C4-2B (cell line): ENCODE data around the gene STXBP2.
"Not testable (repeated sequence)": the region's sequence is repeated elsewhere in the genome, so short reads cannot be mapped to it uniquely, and the experiment has no call there.

Source experiments
- H3K27ac ChIP-seq: fragments of 450-650 bp; 2 replicates; pipeline ENCODE4 v1.5.1; 2017
- CTCF ChIP-seq: fragments of 450-650 bp; conservative IDR thresholded peaks from 2 replicates; pipeline ENCODE4 v1.5.1; 2017; ENCODE audit warnings: mild to moderate bottlenecking
- ZFX ChIP-seq: fragments of 450-650 bp; IDR thresholded peaks from 2 replicates; pipeline ENCODE4 v1.6.1; 2017

Gene STXBP2

GRCh38 chr19:7638802-7639465 lies 2.0 kb downstream of the STXBP2 start:
- H3K27ac ChIP-seq: no peak overlapping the region

GRCh38 chr19:7639863-7640348 lies 3.0 kb downstream of the STXBP2 start:
- TF ChIP-seq CTCF: no peak
- H3K27ac ChIP-seq: no peak overlapping the region

More at GRCh38 chr19:7638802-7639465, 2.0 kb downstream of the STXBP2 start:
- no peak for TF ChIP-seq CTCF
- TF ChIP-seq ZFX: no peak

- no peak overlapping the region for H3K27ac ChIP-seq
- TF ChIP-seq ZFX: no peak
- TF ChIP-seq CTCF: no peak
Measured at GRCh38 chr19:7640803-7641202, 3.9 kb downstream of the STXBP2 start.

GRCh38 chr19:7641290-7642276 lies 4.7 kb downstream of the STXBP2 start:
- TF ChIP-seq CTCF (no peak), ZFX (no peak)
- no peak overlapping the region for H3K27ac ChIP-seq

GRCh38 chr19:7642295-7643030 lies 5.6 kb downstream of the STXBP2 start:
- H3K27ac ChIP-seq: no peak overlapping the region
- no peak for TF ChIP-seq ZFX
- TF ChIP-seq CTCF: no peak

- TF ChIP-seq ZFX (no peak), CTCF (no peak)
- no peak overlapping the region for H3K27ac ChIP-seq
Measured at GRCh38 chr19:7643031-7643415, 6.1 kb downstream of the STXBP2 start.

- H3K27ac ChIP-seq: not testable (repeated sequence)
Measured at GRCh38 chr19:7643629-7644549, 7.0 kb downstream of the STXBP2 start.
